Sigmoid colon (tissue), 7 donors: ENCODE results near the gene SYS1. TPM values are rescaled to one million over a fixed set of nuclear protein-coding genes. Genes with fewer than 3 reads are reported as not detected.

Experiments used
- DNase-seq: peaks from one replicate; pipeline ENCODE4 v3.0.0-alpha.2; 2019
- H3K27ac ChIP-seq, 4 donors: fragments of 200-600 bp; sonication (generic); one replicate each; pipeline ENCODE4 v1.5.1; 2016 to 2019; ENCODE audit warnings: mild to moderate bottlenecking in 1 of 4
- H3K27me3 ChIP-seq, 3 donors: fragments of 200-600 bp; sonication (generic); one replicate each; pipeline ENCODE4 v1.5.1; 2019; ENCODE audit warnings: mild to moderate bottlenecking in 1 of 3
- H3K36me3 ChIP-seq, 4 donors: fragments of 200-600 bp; sonication (generic); one replicate each; pipeline ENCODE4 v1.5.1; 2016 to 2019
- H3K4me1 ChIP-seq, 4 donors: fragments of 200-600 bp; sonication (generic); one replicate each; pipeline ENCODE4 v1.5.1; 2017 to 2019
- H3K4me3 ChIP-seq, 4 donors: fragments of 200-600 bp; sonication (generic); one replicate each; pipeline ENCODE4 v1.5.1; 2017 to 2019; ENCODE audit warnings: mild to moderate bottlenecking in 2 of 4, moderate library complexity in 1 of 4
- H3K9me3 ChIP-seq, 4 donors: fragments of 200-600 bp in 3 of 4; sonication (generic) in 3 of 4; one replicate each; pipeline versions ENCODE4 v1.5.1 to v1.6.1; 2013 to 2019
- EP300 ChIP-seq, 4 donors: sonication (generic); formaldehyde crosslinking; IDR thresholded peaks; one replicate each; pipeline ENCODE4 v1.6.1; 2017; ENCODE audit warnings: antibody characterized with exemption in 4 of 4
- POLR2A ChIP-seq, 2 donors: fragments of 450-650 bp; IDR thresholded peaks; one replicate each; pipeline ENCODE4 v1.6.1; 2016; ENCODE audit warnings: antibody characterized with exemption in 2 of 2, mild to moderate bottlenecking in 2 of 2, moderate library complexity in 2 of 2
- POLR2AphosphoS5 ChIP-seq, 4 donors: sonication (generic); formaldehyde crosslinking; IDR thresholded peaks; one replicate each; pipeline ENCODE4 v1.6.1; 2017; ENCODE audit warnings: antibody characterized with exemption in 4 of 4
- WGBS, 2 donors: extraction: QIAGEN DNeasy Blood & Tissue Kit; methylation state at CpG; one replicate each; pipeline ENCODE4 v1.1.7; 2013; 5-methylcytosine and 5-hydroxymethylcytosine counted together
- intact Hi-C: fragments of 100-400 bp; cut with DNase I; formaldehyde crosslinking; loops from one replicate; pipeline ENCODE4 v1.15.1; 2023
- polyA plus RNA-seq, 3 donors: library from polyadenylated mRNA; stranded (reverse); fragments of 200-250 nt; gene quantifications; one replicate each; pipeline ENCODE4 v1.2.3, GENCODE V29; 2013
- total RNA-seq, 4 donors: library from RNA; depleted of rRNA; stranded (reverse); fragments of >200 nt; gene quantifications; one replicate each; pipeline ENCODE4 v1.1.0, GENCODE V29; 2016
- TF ChIP-seq, protein P1 (sequence below), 4 experiments: fragments of 450-650 bp in 3 of 4; fragments of 200-600 bp in 1 of 4; IDR thresholded peaks; one replicate each; pipeline ENCODE4 v1.5.1; 2016 to 2019; ENCODE audit warnings: antibody characterized with exemption in 4 of 4, mild to moderate bottlenecking in 3 of 4, moderate library complexity in 2 of 4
- donor health status: healthy with polysubstance abuse.
- donor health status: Bipolar disorder and iron deficiency.
- donor health status: healthy.

Gene SYS1
- total and polyA plus RNA-seq, 7 donors: 14.4 to 58.7 (median 44.2) TPM

GRCh38 chr20:45402946-45403345 lies 40.0 kb downstream of the SYS1 start:
- no peak for DNase-seq
- TF ChIP-seq, protein P1, sequence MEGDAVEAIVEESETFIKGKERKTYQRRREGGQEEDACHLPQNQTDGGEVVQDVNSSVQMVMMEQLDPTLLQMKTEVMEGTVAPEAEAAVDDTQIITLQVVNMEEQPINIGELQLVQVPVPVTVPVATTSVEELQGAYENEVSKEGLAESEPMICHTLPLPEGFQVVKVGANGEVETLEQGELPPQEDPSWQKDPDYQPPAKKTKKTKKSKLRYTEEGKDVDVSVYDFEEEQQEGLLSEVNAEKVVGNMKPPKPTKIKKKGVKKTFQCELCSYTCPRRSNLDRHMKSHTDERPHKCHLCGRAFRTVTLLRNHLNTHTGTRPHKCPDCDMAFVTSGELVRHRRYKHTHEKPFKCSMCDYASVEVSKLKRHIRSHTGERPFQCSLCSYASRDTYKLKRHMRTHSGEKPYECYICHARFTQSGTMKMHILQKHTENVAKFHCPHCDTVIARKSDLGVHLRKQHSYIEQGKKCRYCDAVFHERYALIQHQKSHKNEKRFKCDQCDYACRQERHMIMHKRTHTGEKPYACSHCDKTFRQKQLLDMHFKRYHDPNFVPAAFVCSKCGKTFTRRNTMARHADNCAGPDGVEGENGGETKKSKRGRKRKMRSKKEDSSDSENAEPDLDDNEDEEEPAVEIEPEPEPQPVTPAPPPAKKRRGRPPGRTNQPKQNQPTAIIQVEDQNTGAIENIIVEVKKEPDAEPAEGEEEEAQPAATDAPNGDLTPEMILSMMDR (IDR thresholded peaks at IDR 0.05): no peak
- no peak for TF ChIP-seq POLR2A (IDR thresholded peaks at IDR 0.05)
- TF ChIP-seq EP300 (IDR thresholded peaks at IDR 0.05): no peak
- no peak for TF ChIP-seq POLR2AphosphoS5 (IDR thresholded peaks at IDR 0.05)
- 98 to 99% methylated on average over 1 of the region's 1 CpG for WGBS, 2 donors
- no peak overlapping the region for H3K27ac ChIP-seq
- intact Hi-C loops: loop anchor here (10.0 kb wide), 1 partner anchor 438 kb away; the partner anchor contains the start of genes STK4 and TOMM34
- H3K4me3 ChIP-seq: no peak overlapping the region
- H3K4me1 ChIP-seq: peaks cover 0 to 14% (median 6%) of the 10 kb centered on the region in 4 donors
- peaks cover 0 to 5% (median 0%) of the 10 kb centered on the region in 4 donors for H3K9me3 ChIP-seq
- H3K36me3 ChIP-seq: no peaks in the 10 kb centered on the region
- H3K27me3 ChIP-seq: no peaks in the 10 kb centered on the region

- TF ChIP-seq EP300 (IDR thresholded peaks at IDR 0.05): no peak
- TF ChIP-seq POLR2A (IDR thresholded peaks at IDR 0.05): no peak
- no peak for TF ChIP-seq POLR2AphosphoS5 (IDR thresholded peaks at IDR 0.05)
- TF ChIP-seq, protein P1 (IDR thresholded peaks at IDR 0.05): no peak
- Histone ChIP-seq H3K36me3 (peaks cover 0 to 12% (median 2%) of the 10 kb centered on the region in 4 donors), H3K9me3 (peaks cover 0 to 5% (median 0%) of the 10 kb centered on the region in 4 donors), H3K4me3 (no peak overlapping the region), H3K4me1 (peaks cover 0 to 27% (median 19%) of the 10 kb centered on the region in 4 donors), H3K27me3 (no peaks in the 10 kb centered on the region), H3K27ac (peak overlapping the region in 2 of 4 donors; percentile 97)
- intact Hi-C loops: loop anchor here (10.0 kb wide), 1 partner anchor 440 kb away; the partner anchor contains the start of genes STK4 and TOMM34
- WGBS, 2 donors: 77 to 85% methylated on average over 1 of the region's 1 CpG
- no peak for DNase-seq
These were observed 41.5 kb downstream of the SYS1 start for GRCh38 chr20:45404438-45404837.

DNA sequence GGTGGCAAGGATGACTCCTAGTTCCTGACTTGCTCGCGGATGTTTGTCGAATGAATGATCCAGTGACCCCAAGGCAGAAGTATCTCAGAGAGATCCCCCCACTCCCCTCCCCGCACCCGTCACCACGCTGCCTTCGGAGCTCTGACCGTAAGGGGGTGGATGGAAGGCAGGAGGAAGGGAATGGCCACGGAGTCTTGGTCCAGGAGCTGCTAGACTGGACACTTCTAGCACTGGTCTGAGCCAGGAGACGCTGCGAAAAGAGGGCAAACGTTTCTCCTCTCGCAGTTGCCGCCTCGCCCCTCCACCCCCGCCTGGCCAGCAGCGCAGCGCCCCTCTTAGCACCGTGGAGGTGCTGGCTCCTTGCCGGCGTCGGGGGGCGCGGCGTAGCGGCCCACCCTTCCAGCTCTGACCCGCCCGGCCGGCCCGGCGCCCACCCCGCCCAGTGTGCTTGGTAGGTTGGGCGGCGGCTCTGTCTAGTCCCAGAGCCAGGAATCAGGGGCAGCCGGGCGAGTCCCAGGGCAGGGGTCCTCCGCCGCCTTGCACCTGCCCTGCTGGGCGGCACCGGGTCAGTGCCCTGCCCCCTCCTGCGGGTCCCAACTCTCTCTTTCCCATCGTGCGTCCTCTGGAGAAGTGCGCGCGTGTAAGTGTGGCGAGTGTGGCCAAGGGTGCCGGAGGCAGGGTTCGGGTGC lies 42.8 kb downstream of the SYS1 start:
- Histone ChIP-seq H3K27me3 (no peaks in the 10 kb centered on the region), H3K27ac (peak overlapping the region; percentile 94 to 99 (median 97)), H3K36me3 (peaks cover 0 to 25% (median 12%) of the 10 kb centered on the region in 4 donors), H3K4me3 (peak overlapping the region; percentile 84 to 97 (median 92)), H3K4me1 (peaks cover 0 to 39% (median 25%) of the 10 kb centered on the region in 4 donors), H3K9me3 (peaks cover 0 to 5% (median 0%) of the 10 kb centered on the region in 4 donors)
- peak; percentile 81 for DNase-seq
- WGBS, 2 donors: 1 to 2% methylated on average over 49 of the region's 49 CpGs
- TF ChIP-seq POLR2A (IDR thresholded peaks at IDR 0.05) (no peak), POLR2AphosphoS5 (IDR thresholded peaks at IDR 0.05) (peak in 3 of 4 donors; percentile 6 to 42 (median 19))
- intact Hi-C loops: loop anchor here (2.0 to 10.0 kb wide), 4 partner anchors 33 to 441 kb away; partner anchors contain the start of genes STK4, SYS1 and TOMM34

GRCh38 chr20:45406260-45407066 lies 43.5 kb downstream of the SYS1 start:
- H3K27ac ChIP-seq: peak overlapping the region; percentile 94 to 99 (median 97)
- H3K27me3 ChIP-seq: no peaks in the 10 kb centered on the region
- intact Hi-C loops: loop anchor here (2.0 to 10.0 kb wide), 4 partner anchors 34 to 442 kb away; partner anchors contain the start of genes STK4, SYS1 and TOMM34
- peaks cover 0 to 33% (median 17%) of the 10 kb centered on the region in 4 donors for H3K36me3 ChIP-seq
- no peaks in the 10 kb centered on the region for H3K9me3 ChIP-seq
- H3K4me1 ChIP-seq: peaks cover 0 to 42% (median 25%) of the 10 kb centered on the region in 4 donors
- TF ChIP-seq POLR2AphosphoS5 (IDR thresholded peaks at IDR 0.05): peak; percentile 11 to 78 (median 64)
- peak in 1 of 2 donors; percentile 9 for TF ChIP-seq POLR2A (IDR thresholded peaks at IDR 0.05)
- TF ChIP-seq, protein P1 (IDR thresholded peaks at IDR 0.05): no peak
- TF ChIP-seq EP300 (IDR thresholded peaks at IDR 0.05): no peak
- H3K4me3 ChIP-seq: peak overlapping the region; percentile 84 to 97 (median 92)
- peak; percentile 91 for DNase-seq
- 1% methylated on average over 87 of the region's 87 CpGs for WGBS, 2 donors
